H9 (cell line): ENCODE measurements around the gene TNFRSF4. TPM values are rescaled to one million over a fixed set of nuclear protein-coding genes. Genes with fewer than 3 reads are reported as not detected.

Experiments
- DNase-seq: peaks from one replicate; pipeline ENCODE4 v3.0.0-alpha.2; 2017
- H2AFZ ChIP-seq: one replicate; pipeline ENCODE4 v1.6.1; 2013; ENCODE audit warnings: mild to moderate bottlenecking, low read length, control low read depth, moderate library complexity
- H2AK5ac ChIP-seq: 2 replicates; pipeline ENCODE4 v1.6.1; 2013; ENCODE audit warnings: low read length, control low read depth, mixed read lengths; ENCODE audit not compliant: insufficient read length
- H2BK120ac ChIP-seq: one replicate; pipeline ENCODE4 v1.6.1; 2013; ENCODE audit warnings: low read depth, mild to moderate bottlenecking, low read length, control low read depth, inconsistent platforms; ENCODE audit not compliant: poor library complexity, severe bottlenecking
- H2BK12ac ChIP-seq: 2 replicates; pipeline ENCODE4 v1.6.1; 2013; ENCODE audit warnings: low read length, control low read depth, mixed read lengths, low read depth; ENCODE audit not compliant: insufficient read length
- H2BK15ac ChIP-seq: 2 replicates; pipeline ENCODE4 v1.6.1; 2013; ENCODE audit warnings: low read depth, low read length, control low read depth
- H2BK20ac ChIP-seq: one replicate; pipeline ENCODE4 v1.6.1; 2013; ENCODE audit warnings: low read depth, mild to moderate bottlenecking, low read length, control low read depth, inconsistent platforms; ENCODE audit not compliant: poor library complexity, severe bottlenecking
- H2BK5ac ChIP-seq: 2 replicates; pipeline ENCODE4 v1.6.1; 2013; ENCODE audit warnings: low read length, control low read depth, mixed read lengths; ENCODE audit not compliant: insufficient read length
- H3K14ac ChIP-seq: 2 replicates; pipeline ENCODE4 v1.6.1; 2013; ENCODE audit warnings: low read length, control low read depth; ENCODE audit not compliant: insufficient read depth
- H3K18ac ChIP-seq: 2 replicates; pipeline ENCODE4 v1.6.1; 2013; ENCODE audit warnings: low read depth, mild to moderate bottlenecking, mixed read lengths, low read length, control low read depth; ENCODE audit not compliant: insufficient read length
- H3K23ac ChIP-seq: 2 replicates; pipeline ENCODE4 v1.6.1; 2013; ENCODE audit warnings: low read length, control low read depth, mixed read lengths, low read depth; ENCODE audit not compliant: insufficient read length
- H3K23me2 ChIP-seq: 2 replicates; pipeline ENCODE4 v1.6.1; 2013; ENCODE audit warnings: low read depth, mild to moderate bottlenecking, mixed read lengths, low read length, control low read depth; ENCODE audit not compliant: insufficient read length, poor library complexity, severe bottlenecking
- H3K27ac ChIP-seq: 2 replicates; pipeline ENCODE4 v1.5.1; 2013; ENCODE audit warnings: low read length, control low read depth, mixed read lengths, low read depth; ENCODE audit not compliant: insufficient read length
- H3K27me3 ChIP-seq: 2 replicates; pipeline ENCODE4 v1.6.1; 2013; ENCODE audit warnings: low read length, control low read depth, inconsistent platforms; ENCODE audit not compliant: insufficient read depth
- H3K4ac ChIP-seq: 2 replicates; pipeline ENCODE4 v1.6.1; 2013; ENCODE audit warnings: low read depth, mild to moderate bottlenecking, control low read depth, inconsistent platforms, low read length, moderate library complexity
- H3K4me1 ChIP-seq: 2 replicates; pipeline ENCODE4 v1.6.1; 2013; ENCODE audit warnings: low read length, control low read depth, inconsistent platforms; ENCODE audit not compliant: insufficient read depth
- H3K4me2 ChIP-seq: 2 replicates; pipeline ENCODE4 v1.6.1; 2013; ENCODE audit warnings: low read length, control low read depth, mixed read lengths; ENCODE audit not compliant: insufficient read length, insufficient read depth
- H3K56ac ChIP-seq: 2 replicates; pipeline ENCODE4 v1.6.1; 2013; ENCODE audit warnings: low read depth, mild to moderate bottlenecking, mixed read lengths, low read length, control low read depth; ENCODE audit not compliant: insufficient read length
- H3K79me1 ChIP-seq: 2 replicates; pipeline ENCODE4 v1.6.1; 2013; ENCODE audit warnings: low read depth, mild to moderate bottlenecking, moderate library complexity, low read length, control low read depth, inconsistent platforms; ENCODE audit not compliant: insufficient read depth, poor library complexity, severe bottlenecking
- H3K79me2 ChIP-seq: 2 replicates; pipeline ENCODE4 v1.6.1; 2013; ENCODE audit warnings: low read length, control low read depth, inconsistent platforms; ENCODE audit not compliant: insufficient read depth
- H3K9ac ChIP-seq: 2 replicates; pipeline ENCODE4 v1.6.1; 2013; ENCODE audit warnings: low read length, control low read depth, mixed read lengths; ENCODE audit not compliant: insufficient read length; ENCODE audit errors: extremely low read depth
- H3K9me3 ChIP-seq: one replicate; pipeline ENCODE4 v1.6.1; 2013; ENCODE audit warnings: low read depth, low read length, inconsistent platforms; ENCODE audit not compliant: control insufficient read depth
- H3T11ph ChIP-seq: one replicate; pipeline ENCODE4 v1.6.1; 2013; ENCODE audit warnings: mild to moderate bottlenecking, low read length, control low read depth, inconsistent platforms
- H4K20me1 ChIP-seq: one replicate; pipeline ENCODE4 v1.6.1; 2013; ENCODE audit not compliant: control insufficient read depth, insufficient read length, insufficient read depth
- H4K5ac ChIP-seq: 2 replicates; pipeline ENCODE4 v1.6.1; 2013; ENCODE audit warnings: low read depth, mild to moderate bottlenecking, mixed read lengths, low read length, control low read depth; ENCODE audit not compliant: insufficient read length
- H4K8ac ChIP-seq: replicated peaks from 2 replicates; pipeline ENCODE4 v1.6.1; 2013; ENCODE audit warnings: low read length, control low read depth, mixed read lengths, low read depth; ENCODE audit not compliant: insufficient read length
- H4K91ac ChIP-seq: 2 replicates; pipeline ENCODE4 v1.6.1; 2013; ENCODE audit warnings: low read depth, mild to moderate bottlenecking, moderate library complexity, mixed read lengths, low read length, control low read depth; ENCODE audit not compliant: insufficient read length
- H3K27ac Mint-ChIP-seq, 3 experiments: 2 replicates in 2 of 3; 3 replicates in 1 of 3; pipeline ENCODE4 v1.8.0; 2020 to 2021; ENCODE audit warnings: mixed read lengths in 3 of 3, mild to moderate bottlenecking in 1 of 3, moderate library complexity in 1 of 3
- H3K27me3 Mint-ChIP-seq: 2 replicates; pipeline ENCODE4 v1.8.0; 2021; ENCODE audit warnings: low read depth, mild to moderate bottlenecking, moderate library complexity, mixed read lengths
- H3K36me3 Mint-ChIP-seq, 3 experiments: 2 replicates in 2 of 3; 3 replicates in 1 of 3; pipeline ENCODE4 v1.8.0; 2020 to 2021; ENCODE audit warnings: low read depth in 3 of 3, mixed read lengths in 3 of 3; ENCODE audit not compliant: insufficient read depth in 1 of 3
- H3K4me1 Mint-ChIP-seq, 2 experiments: 2 replicates each; pipeline ENCODE4 v1.8.0; 2020; ENCODE audit warnings: mixed read lengths in 2 of 2
- H3K4me3 Mint-ChIP-seq, 2 experiments: 2 replicates in 1 of 2; 3 replicates in 1 of 2; pipeline ENCODE4 v1.8.0; 2020 to 2021; ENCODE audit warnings: mild to moderate bottlenecking in 2 of 2, mixed read lengths in 2 of 2, moderate library complexity in 1 of 2
- H3K9me3 Mint-ChIP-seq, 2 experiments: 2 replicates in 1 of 2; 3 replicates in 1 of 2; pipeline ENCODE4 v1.8.0; 2020; ENCODE audit warnings: mild to moderate bottlenecking in 2 of 2, mixed read lengths in 2 of 2, moderate library complexity in 1 of 2
- CTCF ChIP-seq: fragments of 200-600 bp; sonication (generic); conservative IDR thresholded peaks from 3 replicates; pipeline ENCODE4 v1.8.0; 2021; ENCODE audit warnings: antibody characterized with exemption, mild to moderate bottlenecking
- WGBS: extraction: QIAGEN DNeasy Blood & Tissue Kit; methylation state at CpG from one replicate; pipeline ENCODE4 v1.1.7; 2013; ENCODE audit warnings: missing lambda C conversion rate, low lambda C conversion rate, mixed read lengths; ENCODE audit not compliant: insufficient read length; ENCODE audit errors: extremely low coverage; 5-methylcytosine and 5-hydroxymethylcytosine counted together
- total RNA-seq: library from RNA; stranded (reverse); gene quantifications from 2 replicates; pipeline ENCODE4 v1.2.1, GENCODE V29; 2021

Gene TNFRSF4
- total RNA-seq, 1 experiment from 2014 or later, result 0.24 TPM

- peak overlapping the region in 1 of 3 experiments; percentile 67; a peak in 1 of 7 replicates for H3K27ac Mint-ChIP-seq
- H3K27ac ChIP-seq, result no peak overlapping the region
These were observed 8.7 kb upstream of the TNFRSF4 start for GRCh38 chr1:1222575-1223225.

More at GRCh38 chr1:1222575-1223225, 8.7 kb upstream of the TNFRSF4 start:
- Histone ChIP-seq H3K9me3 (no peaks in the 10 kb centered on the region), H3K27me3 (no peaks in the 10 kb centered on the region), H3K56ac (no peak overlapping the region), H3K4ac (no peak overlapping the region), H2BK12ac (no peak overlapping the region), H3K4me2 (no peak overlapping the region), H3T11ph (no peak overlapping the region), H3K9ac (no peak overlapping the region), H2AK5ac (no peak overlapping the region), H3K23me2 (no peaks in the 10 kb centered on the region), H3K23ac (no peak overlapping the region), H2BK120ac (no peak overlapping the region), H3K4me1 (no peaks in the 10 kb centered on the region), H2BK20ac (no peak overlapping the region), H2BK15ac (no peak overlapping the region), H4K8ac (no peak overlapping the region), H3K79me2 (no peaks in the 10 kb centered on the region), H4K91ac (no peak overlapping the region), H4K5ac (peak overlapping the region; percentile 12), H3K14ac (no peak overlapping the region), H3K79me1 (no peaks in the 10 kb centered on the region), H4K20me1 (no peaks in the 10 kb centered on the region), H2AFZ (no peak overlapping the region), H3K18ac (no peak overlapping the region), H2BK5ac (no peak overlapping the region)
- no CpG with 5 or more reads among the region's 44 CpGs for WGBS
- no peaks in the 10 kb centered on the region; a peak in 1 of 5 replicates for H3K9me3 Mint-ChIP-seq
- DNase-seq, result no peak
- no peaks in the 10 kb centered on the region for H3K27me3 Mint-ChIP-seq
- no peak overlapping the region for H3K4me3 Mint-ChIP-seq
- TF ChIP-seq CTCF, result no peak
- peaks cover 25 to 59% (median 47%) of the 10 kb centered on the region in 3 experiments for H3K36me3 Mint-ChIP-seq
- peaks cover 0 to 4% of the 10 kb centered on the region in 2 experiments; a peak in 1 of 4 replicates for H3K4me1 Mint-ChIP-seq
